Stimulated activated CD4-positive, alpha-beta T cell treated with anti-CD3 and anti-CD28 coated beads, Interleukin-2, amount 100 ng/mL, for 4 hours (primary cell): ENCODE data around the gene PTMA.
"Not testable (repeated sequence)": the region's sequence is repeated elsewhere in the genome, so short reads cannot be mapped to it uniquely, and the experiment has no call there.

ENCODE experiments used
- DNase-seq: peaks from one replicate; pipeline ENCODE4 v3.0.0-alpha.2; 2020; ENCODE audit warnings: low read depth

The PTMA gene

DNA sequence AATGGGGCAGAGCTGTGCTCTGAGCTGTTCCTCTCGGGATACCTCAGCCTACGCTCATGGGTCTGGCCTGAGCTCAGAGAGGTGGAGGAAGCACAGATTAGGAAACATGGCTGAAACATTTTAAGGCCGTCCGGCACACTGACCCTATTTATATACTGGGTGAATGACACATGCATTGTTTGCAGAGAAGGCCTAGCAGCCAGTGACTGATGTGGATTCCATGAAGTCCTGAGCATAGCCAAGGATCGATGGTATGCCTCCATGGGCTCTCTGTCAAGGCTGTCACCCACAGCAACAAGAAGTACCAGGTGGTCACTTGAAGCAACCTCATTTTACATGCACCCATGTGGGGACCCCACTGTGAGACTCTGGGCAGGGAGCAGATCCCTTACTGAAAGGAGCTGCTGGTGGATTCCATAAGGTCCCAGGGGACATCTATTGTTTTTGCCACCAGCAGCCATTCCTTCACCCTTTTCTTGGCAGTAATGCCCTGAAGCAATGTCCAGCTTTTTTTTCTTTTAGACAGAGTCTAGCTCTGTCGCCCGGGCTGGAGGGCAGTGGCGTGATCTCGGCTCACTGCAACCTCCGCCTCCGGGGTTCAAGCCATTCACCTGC, 8.4 kb downstream of the PTMA start:
- DNase-seq = no peak

GRCh38 chr2:231717281-231718171, 9.2 kb downstream of the PTMA start:
- no peak for DNase-seq

GRCh38 chr2:231718799-231719198, 10.5 kb downstream of the PTMA start:
- no peak for DNase-seq

DNA sequence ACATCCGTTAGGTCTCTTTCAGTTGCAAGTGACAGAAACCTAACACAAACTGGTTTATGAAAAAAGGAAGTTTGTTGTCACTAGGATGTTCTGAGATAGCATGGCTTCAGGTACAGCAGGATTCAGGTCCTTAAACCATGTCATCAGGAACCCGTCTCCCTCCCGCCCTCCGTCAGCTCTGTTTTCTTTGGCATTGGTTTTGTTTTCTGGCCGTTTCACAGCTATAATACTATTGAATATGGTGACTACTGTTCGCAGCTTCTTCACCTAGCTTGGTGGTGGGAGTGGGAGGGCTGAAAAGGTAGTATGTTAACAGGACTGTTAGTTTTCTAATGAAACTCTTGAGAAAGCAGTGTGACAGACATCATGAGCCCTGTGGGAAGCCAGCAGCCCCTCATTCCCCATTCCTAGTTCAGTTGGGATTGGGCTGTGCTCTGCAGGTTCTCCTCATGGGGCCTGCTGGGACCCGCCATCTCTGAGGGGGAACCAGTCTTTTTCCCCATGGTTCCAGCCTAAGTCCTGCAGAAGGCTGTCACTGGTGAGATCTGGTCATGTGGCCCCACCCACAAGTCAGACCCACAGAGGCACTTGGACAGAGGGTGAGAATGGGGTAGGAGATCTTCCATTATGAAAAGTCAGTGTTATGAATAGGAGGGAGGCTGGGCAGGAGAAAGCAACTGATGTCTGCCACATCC, 12.1 kb downstream of the PTMA start:
- DNase-seq = no peak

GRCh38 chr2:231720987-231721966, 13.0 kb downstream of the PTMA start:
- DNase-seq = no peak

GRCh38 chr2:231722721-231723307, 14.5 kb downstream of the PTMA start:
- no peak for DNase-seq

GRCh38 chr2:231725476-231725875, 17.2 kb downstream of the PTMA start:
- DNase-seq = no peak

DNA sequence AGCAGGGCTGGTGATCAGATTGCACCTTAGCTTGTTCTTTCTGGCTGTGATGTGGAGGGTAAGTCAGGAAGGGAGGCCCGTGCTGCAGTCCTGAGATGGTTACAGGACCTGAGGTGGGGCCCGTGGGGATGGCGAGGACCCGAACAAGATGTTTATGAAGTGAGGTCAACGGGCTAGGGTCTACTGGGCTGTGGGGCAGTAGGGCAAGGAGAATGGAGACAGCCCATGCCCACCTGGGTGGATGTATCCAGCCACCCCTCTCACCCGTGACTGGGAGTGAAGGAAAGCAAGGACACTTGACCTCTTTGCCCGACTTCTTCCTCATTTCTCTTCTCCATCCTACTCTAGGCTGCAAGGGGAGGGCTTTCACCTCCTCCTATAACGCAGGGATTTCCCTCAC, 18.0 kb downstream of the PTMA start:
- no peak for DNase-seq

GRCh38 chr2:231727621-231728020, 19.3 kb downstream of the PTMA start:
- DNase-seq = no peak

- DNase-seq = no peak
Observed at GRCh38 chr2:231732604-231733003, 24.3 kb downstream of the PTMA start.

GRCh38 chr2:231737761-231738160, 29.4 kb downstream of the PTMA start:
- no peak for DNase-seq

DNA sequence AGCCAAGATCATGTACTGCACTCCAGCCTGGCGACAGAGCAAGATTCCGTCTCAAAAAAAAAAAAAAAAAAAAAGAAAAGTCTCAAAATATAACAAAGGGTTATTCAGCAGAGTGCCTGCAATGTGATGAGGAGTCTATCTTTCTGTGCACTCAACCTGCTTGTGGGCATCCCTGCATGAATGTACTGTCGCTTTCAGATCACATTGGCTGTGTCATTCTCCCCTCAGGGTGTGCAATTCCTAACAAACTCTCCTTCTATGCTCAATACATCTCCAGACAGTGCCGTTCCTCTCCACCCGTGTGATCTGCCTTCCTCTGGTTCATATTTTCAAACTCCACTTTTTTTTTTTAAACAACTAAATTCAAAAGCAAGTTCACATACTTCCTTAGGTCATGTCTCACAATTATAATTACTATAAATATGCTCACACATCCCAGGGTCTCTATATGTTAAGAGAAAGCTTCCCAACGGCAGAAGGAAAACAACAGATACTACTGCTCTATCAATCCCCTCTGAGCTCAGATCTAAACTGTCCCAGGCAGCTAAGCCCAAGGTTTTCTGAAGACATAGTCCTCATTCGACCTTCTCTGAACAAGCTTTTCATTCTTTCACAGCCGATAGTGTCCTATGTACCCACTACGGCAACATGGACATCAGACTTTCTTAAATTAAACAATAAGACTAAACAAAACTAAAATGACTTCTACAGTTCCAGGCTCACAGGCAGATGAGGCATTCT, 35.2 kb downstream of the PTMA start:
- no peak for DNase-seq

GRCh38 chr2:231745303-231746038, 37.1 kb downstream of the PTMA start:
- no peak for DNase-seq

GRCh38 chr2:231748153-231748896, 40.0 kb downstream of the PTMA start:
- DNase-seq = not testable (repeated sequence)

- DNase-seq = not testable (repeated sequence)
Observed at GRCh38 chr2:231749016-231749415, 40.7 kb downstream of the PTMA start.

- no peak for DNase-seq
Observed at GRCh38 chr2:231751042-231751815, 42.9 kb downstream of the PTMA start.

GRCh38 chr2:231752061-231752460, 43.7 kb downstream of the PTMA start:
- DNase-seq = no peak

DNA sequence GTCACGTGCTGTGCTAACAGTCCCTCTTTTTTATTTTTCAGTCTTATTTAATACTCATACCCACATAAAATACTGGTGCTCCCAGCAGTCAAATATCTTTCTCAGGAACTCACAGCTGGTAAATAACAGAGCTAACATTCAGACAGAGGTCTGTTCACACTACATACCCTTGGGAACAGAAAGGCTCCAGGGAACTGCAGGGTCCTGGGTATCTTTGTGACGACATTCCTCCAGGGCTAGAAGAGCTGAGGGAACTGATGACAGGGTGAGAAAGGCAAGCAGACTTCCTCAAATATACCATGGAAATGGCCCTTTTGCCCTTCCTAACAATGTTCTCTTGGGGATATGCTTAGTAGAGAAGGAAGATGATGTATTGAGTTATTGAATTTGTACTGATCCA, 53.4 kb downstream of the PTMA start:
- no peak for DNase-seq
